ENCODE data around the gene EIF1AD.
"Not testable (repeated sequence)": the region's sequence is repeated elsewhere in the genome, so short reads cannot be mapped to it uniquely, and the experiment has no call there.

EIF1AD gene

DNA sequence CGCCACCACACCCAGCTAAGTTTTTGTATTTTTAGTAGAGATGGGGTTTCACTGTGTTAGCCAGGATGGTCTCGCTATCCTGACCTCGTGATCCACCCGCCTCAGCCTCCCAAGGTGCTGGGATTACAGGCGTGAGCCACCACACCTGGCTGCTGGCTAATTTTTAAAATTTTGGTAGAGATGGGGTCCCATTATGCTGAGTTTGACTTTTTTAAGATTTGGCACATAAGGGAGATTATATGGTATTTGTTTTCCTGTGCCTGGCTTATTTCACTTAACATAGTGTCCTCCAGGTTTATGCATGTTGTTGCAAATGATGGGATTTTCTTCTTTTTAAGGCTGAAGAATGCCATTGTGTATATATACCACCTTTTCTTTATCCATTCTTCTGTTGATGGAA is 51.2 kb downstream of the EIF1AD start:
- H3K14ac ChIP-seq (ENCODE audit: low read length); H2BK12ac ChIP-seq (ENCODE audit: low read length); H3K9me3 ChIP-seq (replicated peaks in 1 of 2; ENCODE audit: control insufficient read depth in 2 of 2, insufficient read depth in 1 of 2, low read depth in 1 of 2, low read length in 2 of 2); H3K27ac ChIP-seq (replicated peaks; ENCODE audit: low read length); DNase-seq (ENCODE audit: low spot score); H2BK5ac ChIP-seq (ENCODE audit: low read length); H2AK5ac ChIP-seq (ENCODE audit: low read depth, low read length); H4K8ac ChIP-seq (ENCODE audit: low read depth, low read length); H3K18ac ChIP-seq (ENCODE audit: low read length); H3K4me1 ChIP-seq (ENCODE audit: control insufficient read depth in 2 of 2, insufficient read depth in 1 of 2, low read depth in 1 of 2, low read length in 2 of 2); H3K9ac ChIP-seq (ENCODE audit: low read depth, low read length, poor library complexity); H3K4me2 ChIP-seq (ENCODE audit: insufficient read depth, low read length, poor library complexity, severe bottlenecking); H3K4ac ChIP-seq (ENCODE audit: low read length); H4K91ac ChIP-seq (ENCODE audit: low read depth, low read length, poor library complexity); H3K79me1 ChIP-seq (ENCODE audit: low read depth, low read length); H2AFZ ChIP-seq (ENCODE audit: low read length); H3K36me3 ChIP-seq (replicated peaks in 1 of 2; ENCODE audit: control insufficient read depth in 2 of 2, insufficient read depth in 2 of 2, low read length in 2 of 2); H3K27me3 ChIP-seq (ENCODE audit: control insufficient read depth in 3 of 3, insufficient read depth in 3 of 3, low read depth in 1 of 3, low read length in 3 of 3); H3K23ac ChIP-seq (ENCODE audit: low read depth, low read length, poor library complexity); H2BK15ac ChIP-seq (ENCODE audit: low read length); H3K4me3 ChIP-seq (ENCODE audit: low read length in 2 of 2); H2BK120ac ChIP-seq (ENCODE audit: low read depth, low read length): not testable (repeated sequence)
- WGBS, 2 donors (ENCODE audit: extremely low coverage in 2 of 2, insufficient read length in 2 of 2, insufficient replicate concordance in 1 of 2): no CpG with 5 or more reads among the region's 5 CpGs

DNA sequence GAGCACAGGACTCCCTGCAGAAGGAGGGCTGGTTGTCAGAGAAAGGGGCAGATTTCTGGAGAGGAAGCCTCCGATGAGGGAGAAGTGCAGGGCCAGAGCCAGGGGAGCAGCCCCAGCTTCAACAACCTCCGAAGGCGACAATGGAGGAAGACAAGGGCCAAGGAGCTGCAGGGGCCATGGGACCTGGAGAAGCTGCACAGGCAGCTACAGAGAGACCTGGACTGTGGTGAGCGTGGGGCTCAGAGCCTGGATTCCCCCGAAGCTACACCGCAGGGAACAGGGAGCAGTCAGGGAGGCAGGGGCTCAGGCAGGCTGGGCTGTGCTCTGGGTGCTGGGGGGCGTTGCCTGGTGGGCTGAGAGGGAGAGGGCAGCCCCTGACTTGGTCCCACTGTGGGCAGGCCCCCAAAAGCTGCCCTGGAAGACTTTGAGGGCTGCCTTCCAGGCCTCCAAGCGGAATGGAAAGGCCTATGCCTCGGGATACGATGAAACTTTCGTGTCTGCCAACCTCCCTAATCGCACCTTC is 54.3 kb downstream of the EIF1AD start:
- Histone ChIP-seq H2AK5ac (ENCODE audit: low read depth, low read length) (no peak overlapping the region), H3K27me3 (ENCODE audit: control insufficient read depth in 3 of 3, insufficient read depth in 3 of 3, low read depth in 1 of 3, low read length in 3 of 3) (no peaks in the 10 kb centered on the region), H3K27ac (replicated peaks; ENCODE audit: low read length) (no peak overlapping the region), H3K14ac (ENCODE audit: low read length) (no peak overlapping the region), H4K91ac (ENCODE audit: low read depth, low read length, poor library complexity) (no peak overlapping the region), H3K79me1 (ENCODE audit: low read depth, low read length) (no peaks in the 10 kb centered on the region), H3K36me3 (replicated peaks in 1 of 2; ENCODE audit: control insufficient read depth in 2 of 2, insufficient read depth in 2 of 2, low read length in 2 of 2) (peaks cover 0 to 2% of the 10 kb centered on the region in 2 donors), H3K9me3 (replicated peaks in 1 of 2; ENCODE audit: control insufficient read depth in 2 of 2, insufficient read depth in 1 of 2, low read depth in 1 of 2, low read length in 2 of 2) (no peaks in the 10 kb centered on the region), H3K4me1 (ENCODE audit: control insufficient read depth in 2 of 2, insufficient read depth in 1 of 2, low read depth in 1 of 2, low read length in 2 of 2) (peaks cover 18% of the 10 kb centered on the region in 2 donors), H3K23ac (ENCODE audit: low read depth, low read length, poor library complexity) (peak overlapping the region; percentile 17), H3K4ac (ENCODE audit: low read length) (no peak overlapping the region), H2BK15ac (ENCODE audit: low read length) (no peak overlapping the region), H2BK12ac (ENCODE audit: low read length) (no peak overlapping the region), H2BK120ac (ENCODE audit: low read depth, low read length) (no peak overlapping the region), H2AFZ (ENCODE audit: low read length) (no peak overlapping the region), H3K18ac (ENCODE audit: low read length) (peak overlapping the region; percentile 64), H3K4me3 (ENCODE audit: low read length in 2 of 2) (no peak overlapping the region), H2BK5ac (ENCODE audit: low read length) (peak overlapping the region; percentile 66), H3K9ac (ENCODE audit: low read depth, low read length, poor library complexity) (peak overlapping the region; percentile 60), H4K8ac (ENCODE audit: low read depth, low read length) (no peak overlapping the region), H3K4me2 (ENCODE audit: insufficient read depth, low read length, poor library complexity, severe bottlenecking) (no peak overlapping the region)
- DNase-seq (ENCODE audit: low spot score): no peak
- no CpG with 5 or more reads among the region's 12 CpGs for WGBS, 2 donors (ENCODE audit: extremely low coverage in 2 of 2, insufficient read length in 2 of 2, insufficient replicate concordance in 1 of 2)

GRCh38 chr11:65947133-65947532 is 54.8 kb downstream of the EIF1AD start:
- H3K14ac ChIP-seq (ENCODE audit: low read length): no peak overlapping the region
- no peak overlapping the region for H3K4ac ChIP-seq (ENCODE audit: low read length)
- peak overlapping the region in 1 of 2 donors; percentile 62 for H3K4me3 ChIP-seq (ENCODE audit: low read length in 2 of 2)
- DNase-seq (ENCODE audit: low spot score): no peak
- no peak overlapping the region for H3K27ac ChIP-seq (replicated peaks; ENCODE audit: low read length)
- H3K4me2 ChIP-seq (ENCODE audit: insufficient read depth, low read length, poor library complexity, severe bottlenecking): no peak overlapping the region
- no CpG with 5 or more reads among the region's 13 CpGs for WGBS, 2 donors (ENCODE audit: extremely low coverage in 2 of 2, insufficient read length in 2 of 2, insufficient replicate concordance in 1 of 2)
- H3K79me1 ChIP-seq (ENCODE audit: low read depth, low read length): no peaks in the 10 kb centered on the region
- no peak overlapping the region for H2AFZ ChIP-seq (ENCODE audit: low read length)
- peak overlapping the region; percentile 17 for H3K23ac ChIP-seq (ENCODE audit: low read depth, low read length, poor library complexity)
- H3K18ac ChIP-seq (ENCODE audit: low read length): peak overlapping the region; percentile 64
- H3K4me1 ChIP-seq (ENCODE audit: control insufficient read depth in 2 of 2, insufficient read depth in 1 of 2, low read depth in 1 of 2, low read length in 2 of 2): peaks cover 18% of the 10 kb centered on the region in 2 donors
- H3K36me3 ChIP-seq (replicated peaks in 1 of 2; ENCODE audit: control insufficient read depth in 2 of 2, insufficient read depth in 2 of 2, low read length in 2 of 2): peaks cover 0 to 2% of the 10 kb centered on the region in 2 donors
- no peak overlapping the region for H4K8ac ChIP-seq (ENCODE audit: low read depth, low read length)
- peak overlapping the region; percentile 54 for H2BK15ac ChIP-seq (ENCODE audit: low read length)
- peak overlapping the region; percentile 98 for H4K91ac ChIP-seq (ENCODE audit: low read depth, low read length, poor library complexity)
- H2AK5ac ChIP-seq (ENCODE audit: low read depth, low read length): peak overlapping the region; percentile 98
- H3K27me3 ChIP-seq (ENCODE audit: control insufficient read depth in 3 of 3, insufficient read depth in 3 of 3, low read depth in 1 of 3, low read length in 3 of 3): no peaks in the 10 kb centered on the region
- H2BK5ac ChIP-seq (ENCODE audit: low read length): peak overlapping the region; percentile 66
- H3K9ac ChIP-seq (ENCODE audit: low read depth, low read length, poor library complexity): no peak overlapping the region
- H2BK12ac ChIP-seq (ENCODE audit: low read length): peak overlapping the region; percentile 33
- H3K9me3 ChIP-seq (replicated peaks in 1 of 2; ENCODE audit: control insufficient read depth in 2 of 2, insufficient read depth in 1 of 2, low read depth in 1 of 2, low read length in 2 of 2): no peaks in the 10 kb centered on the region
- peak overlapping the region; percentile 94 for H2BK120ac ChIP-seq (ENCODE audit: low read depth, low read length)

- Histone ChIP-seq H2BK15ac (ENCODE audit: low read length) (peak overlapping the region; percentile 54), H3K4me2 (ENCODE audit: insufficient read depth, low read length, poor library complexity, severe bottlenecking) (peak overlapping the region; percentile 2), H3K23ac (ENCODE audit: low read depth, low read length, poor library complexity) (no peak overlapping the region), H3K79me1 (ENCODE audit: low read depth, low read length) (no peaks in the 10 kb centered on the region), H3K4me3 (ENCODE audit: low read length in 2 of 2) (peak overlapping the region in 1 of 2 donors; percentile 46), H3K27me3 (ENCODE audit: control insufficient read depth in 3 of 3, insufficient read depth in 3 of 3, low read depth in 1 of 3, low read length in 3 of 3) (no peaks in the 10 kb centered on the region), H3K9me3 (replicated peaks in 1 of 2; ENCODE audit: control insufficient read depth in 2 of 2, insufficient read depth in 1 of 2, low read depth in 1 of 2, low read length in 2 of 2) (no peaks in the 10 kb centered on the region), H3K4me1 (ENCODE audit: control insufficient read depth in 2 of 2, insufficient read depth in 1 of 2, low read depth in 1 of 2, low read length in 2 of 2) (peaks cover 18% of the 10 kb centered on the region in 2 donors), H2AFZ (ENCODE audit: low read length) (no peak overlapping the region), H4K8ac (ENCODE audit: low read depth, low read length) (no peak overlapping the region), H2BK5ac (ENCODE audit: low read length) (no peak overlapping the region), H2AK5ac (ENCODE audit: low read depth, low read length) (peak overlapping the region; percentile 98), H3K4ac (ENCODE audit: low read length) (no peak overlapping the region), H3K36me3 (replicated peaks in 1 of 2; ENCODE audit: control insufficient read depth in 2 of 2, insufficient read depth in 2 of 2, low read length in 2 of 2) (peaks cover 0 to 2% of the 10 kb centered on the region in 2 donors), H3K27ac (replicated peaks; ENCODE audit: low read length) (no peak overlapping the region), H3K18ac (ENCODE audit: low read length) (no peak overlapping the region), H3K9ac (ENCODE audit: low read depth, low read length, poor library complexity) (no peak overlapping the region), H2BK120ac (ENCODE audit: low read depth, low read length) (peak overlapping the region; percentile 94), H2BK12ac (ENCODE audit: low read length) (peak overlapping the region; percentile 33), H4K91ac (ENCODE audit: low read depth, low read length, poor library complexity) (peak overlapping the region; percentile 98), H3K14ac (ENCODE audit: low read length) (no peak overlapping the region)
- DNase-seq (ENCODE audit: low spot score): no peak
- no CpG with 5 or more reads among the region's 4 CpGs for WGBS, 2 donors (ENCODE audit: extremely low coverage in 2 of 2, insufficient read length in 2 of 2, insufficient replicate concordance in 1 of 2)
Measured at GRCh38 chr11:65946655-65947054, 55.3 kb downstream of the EIF1AD start.

All from neuronal stem cell (in vitro differentiated cells).